HL-60 (cell line): Measurements from ENCODE around the gene YY1.
A peak's percentile ranks its signal among the peaks of the same experiment; 100 is the strongest.

ENCODE experiments used
- CTCF ChIP-seq: IDR thresholded peaks from one replicate; pipeline ENCODE4 v1.5.1; 2011; ENCODE audit warnings: low read length, control low read depth, inconsistent platforms; ENCODE audit not compliant: insufficient read depth
- GABPA ChIP-seq: IDR thresholded peaks from 2 replicates; pipeline ENCODE4 v1.6.1; 2012; ENCODE audit warnings: low read depth

- TF ChIP-seq CTCF: no peak
- peak; percentile 91 for TF ChIP-seq GABPA
Measured at GRCh38 chr14:100237735-100238418, 1.1 kb upstream of the YY1 start.
